GM18505 (cell line): Measurements from ENCODE around the gene BTBD10.
"Not testable (repeated sequence)": the region's sequence is repeated elsewhere in the genome, so short reads cannot be mapped to it uniquely, and the experiment has no call there.

ENCODE experiments used
- ATAC-seq: cut with Tn5 transposase; IDR thresholded peaks from one replicate; pipeline ENCODE4 v1.9.1; 2021; ENCODE audit not compliant: unreplicated experiment
- POLR2A ChIP-seq: IDR thresholded peaks from 4 replicates; pipeline ENCODE4 v1.6.1; 2011; ENCODE audit warnings: borderline replicate concordance; ENCODE audit not compliant: insufficient read depth, insufficient read length; ENCODE audit errors: extremely low read depth

BTBD10 gene

DNA sequence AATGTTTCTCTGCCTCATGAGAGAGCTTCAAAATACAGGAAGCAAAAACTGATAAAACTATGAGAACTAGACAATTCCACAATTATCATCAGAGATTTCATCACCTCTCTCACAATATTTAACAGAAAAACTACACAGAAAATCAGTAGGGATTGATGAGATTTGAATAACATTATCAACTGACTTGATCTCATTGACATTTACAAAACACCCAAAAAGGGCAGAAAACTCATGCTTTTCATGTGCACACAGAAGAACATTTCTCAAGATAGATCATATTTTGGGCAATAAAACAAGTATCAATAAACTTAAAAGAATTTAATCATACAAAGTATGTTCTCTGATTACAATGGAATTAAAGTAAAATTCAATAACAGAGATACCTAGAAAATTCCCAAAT is 35.6 kb downstream of the BTBD10 start:
- no peak for TF ChIP-seq POLR2A
- no peak for ATAC-seq

- no peak for ATAC-seq
- TF ChIP-seq POLR2A: no peak
Observed at GRCh38 chr11:13423372-13423771, 39.6 kb downstream of the BTBD10 start.

GRCh38 chr11:13421561-13421960 is 41.5 kb downstream of the BTBD10 start:
- no peak for ATAC-seq

GRCh38 chr11:13415201-13415600 is 47.8 kb downstream of the BTBD10 start:
- ATAC-seq: no peak
- no peak for TF ChIP-seq POLR2A

More at GRCh38 chr11:13421561-13421960, 41.5 kb downstream of the BTBD10 start:
- no peak for TF ChIP-seq POLR2A

GRCh38 chr11:13405220-13405619 is 57.8 kb downstream of the BTBD10 start:
- ATAC-seq: no peak
- no peak for TF ChIP-seq POLR2A

DNA sequence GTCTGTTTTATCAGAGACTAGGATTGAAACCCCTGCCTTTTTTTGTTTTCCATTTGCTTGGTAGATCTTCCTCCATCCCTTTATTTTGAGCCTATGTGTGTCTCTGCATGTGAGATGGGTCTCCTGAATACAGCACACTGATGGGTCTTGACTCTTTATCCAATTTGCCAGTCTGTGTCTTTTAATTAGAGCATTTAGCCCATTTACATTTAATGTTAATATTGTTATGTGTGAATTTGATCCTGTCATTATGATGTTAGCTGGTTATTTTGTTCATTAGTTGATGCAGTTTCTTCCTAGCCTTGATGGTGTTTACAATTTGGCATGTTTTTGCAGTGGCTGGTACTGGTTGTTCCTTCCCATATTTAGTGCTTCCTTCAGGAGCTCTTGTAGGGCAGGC is 64.7 kb downstream of the BTBD10 start:
- ATAC-seq: not testable (repeated sequence)

DNA sequence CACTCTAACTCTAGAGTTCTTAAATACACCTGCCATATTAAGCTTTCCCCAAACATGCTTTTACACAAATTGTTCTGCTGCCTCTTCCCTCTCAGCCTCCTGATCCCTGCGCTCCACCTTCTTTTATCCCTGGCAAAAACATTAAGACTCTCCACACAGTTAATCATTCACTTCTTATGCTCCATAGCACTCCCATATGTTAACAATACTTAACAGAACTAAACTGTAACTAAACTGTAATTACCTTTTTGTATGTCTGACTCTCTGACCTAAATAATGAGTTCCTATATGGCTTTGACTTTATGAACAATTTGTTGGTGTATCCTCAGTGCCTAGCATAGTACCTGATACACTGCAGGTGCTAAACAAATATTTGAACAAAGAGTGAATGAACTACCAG is 71.8 kb downstream of the BTBD10 start:
- no peak for ATAC-seq
- TF ChIP-seq POLR2A: no peak

- TF ChIP-seq POLR2A: no peak
- ATAC-seq: no peak
Observed at GRCh38 chr11:13388741-13389140, 74.3 kb downstream of the BTBD10 start.

- no peak for ATAC-seq
Observed at GRCh38 chr11:13386567-13386966, 76.5 kb downstream of the BTBD10 start.

DNA sequence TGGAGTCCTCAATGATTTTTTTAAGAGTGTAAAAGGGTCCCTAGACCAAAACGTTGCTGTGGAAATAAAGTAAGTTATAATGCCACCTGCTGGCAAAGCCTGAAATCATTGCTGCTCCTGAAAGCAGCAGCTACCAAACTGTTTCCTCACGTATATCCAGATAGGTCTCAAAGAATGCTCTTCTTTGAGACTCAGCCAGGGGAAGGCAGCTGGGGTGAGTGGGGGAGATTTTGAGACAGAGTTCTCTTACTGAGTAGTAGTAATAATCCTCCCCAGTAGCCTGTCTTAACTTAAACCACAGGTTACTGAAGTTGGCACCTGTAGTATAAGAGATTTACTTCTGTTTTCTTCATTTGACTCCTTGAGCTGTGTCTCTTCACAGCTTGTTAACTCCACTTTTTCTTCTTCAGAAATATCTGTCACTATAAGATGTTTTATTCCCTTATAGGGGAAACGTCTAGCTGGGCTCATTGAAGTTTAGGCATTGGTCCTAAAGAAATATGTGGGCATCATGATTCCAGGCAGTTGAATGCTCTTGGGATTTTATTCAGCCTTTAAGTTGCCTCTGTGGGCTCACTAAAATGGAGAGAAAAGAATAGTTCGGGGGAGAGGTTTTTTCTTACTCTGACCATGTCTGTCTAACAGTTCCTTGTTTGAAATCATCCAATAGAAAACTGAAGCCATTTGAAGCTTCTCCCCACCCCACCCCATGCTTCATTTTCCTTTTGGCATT is 77.9 kb downstream of the BTBD10 start:
- ATAC-seq: no peak
- TF ChIP-seq POLR2A: no peak

More at GRCh38 chr11:13386567-13386966, 76.5 kb downstream of the BTBD10 start:
- no peak for TF ChIP-seq POLR2A

GRCh38 chr11:13382751-13383150 is 80.3 kb downstream of the BTBD10 start:
- no peak for TF ChIP-seq POLR2A
- ATAC-seq: no peak

GRCh38 chr11:13380731-13381130 is 82.3 kb downstream of the BTBD10 start:
- ATAC-seq: no peak
- no peak for TF ChIP-seq POLR2A

DNA sequence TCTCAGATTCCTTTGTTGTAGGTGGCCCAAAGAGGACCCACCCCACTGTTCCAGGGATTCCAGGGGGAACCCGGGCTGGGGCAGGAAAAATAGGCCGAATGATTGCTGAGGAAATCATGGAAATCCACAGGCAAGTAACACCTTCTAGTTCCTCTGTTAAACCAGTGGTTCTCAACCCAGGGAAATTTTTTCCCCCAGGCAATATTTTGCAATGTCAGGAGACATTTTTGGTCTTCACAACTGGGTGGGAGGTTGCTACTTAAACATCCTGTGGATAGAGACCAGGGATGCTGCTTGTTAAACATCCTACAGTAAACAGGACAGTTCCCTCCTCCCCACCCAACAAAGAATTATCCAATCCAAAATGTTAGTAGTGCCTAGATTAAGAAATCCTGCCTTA is 84.7 kb downstream of the BTBD10 start:
- TF ChIP-seq POLR2A: no peak
- ATAC-seq: no peak

- no peak for TF ChIP-seq POLR2A
- ATAC-seq: no peak
Observed at GRCh38 chr11:13376838-13377237, 86.2 kb downstream of the BTBD10 start.

GRCh38 chr11:13376402-13376801 is 86.6 kb downstream of the BTBD10 start:
- TF ChIP-seq POLR2A: no peak
- no peak for ATAC-seq
